GM12878 (cell line): ENCODE data around the gene SSBP1. TPM values are rescaled to one million over a fixed set of nuclear protein-coding genes. Genes with fewer than 3 reads are reported as not detected.

Experiments
- ATAC-seq: fragments of 200-7000 bp; cut with Tn5 transposase; 3 replicates; pipeline ENCODE4 v1.9.1; 2020; ENCODE audit warnings: mild to moderate bottlenecking, moderate library complexity
- BruUV-seq: library from RNA; stranded (reverse); fragments of 400-500 nt; replicated peaks from 2 replicates; lab custom pipeline; 2021; lab: Mats Ljungman, UMichigan
- CTCF ChIA-PET: fragments of 300-600 bp; sonication (Branson Sonifier 250); formaldehyde crosslinking; extraction: SDS; loops from one replicate; lab custom pipeline; 2021; ENCODE audit warnings: inconsistent platforms; lab: Yijun Ruan, JAX
- POLR2A ChIA-PET: fragments of 350-600 bp; formaldehyde crosslinking; extraction: SDS; loops from one replicate; lab custom pipeline; 2021; ENCODE audit warnings: inconsistent platforms; lab: Charles Lee
- RAD21 ChIA-PET: fragments of 300-600 bp; sonication (Branson Sonifier 250); formaldehyde crosslinking; loops from one replicate; lab custom pipeline; 2023; ENCODE audit warnings: antibody characterized with exemption; ENCODE audit not compliant: unreplicated experiment; lab: Charles Lee
- SMC1A ChIA-PET: fragments of 300-600 bp; sonication (Branson Sonifier 250); formaldehyde crosslinking; loops from one replicate; lab custom pipeline; 2023; ENCODE audit not compliant: unreplicated experiment, uncharacterized antibody; lab: Charles Lee
- DNase-seq: peaks from one replicate; pipeline ENCODE4 v3.0.0-alpha.2; 2011; ENCODE audit warnings: low read depth, low spot score
- FAIRE-seq: peaks from 3 replicates; lab custom pipeline; 2011; peaks lifted over from hg19 to GRCh38; lab: Jason Lieb, UNC
- H2AFZ ChIP-seq: 2 replicates; pipeline ENCODE4 v1.6.0; 2011; ENCODE audit warnings: low read depth, low read length, control low read depth; ENCODE audit not compliant: control insufficient read depth
- H3K27ac ChIP-seq: 2 replicates; pipeline ENCODE4 v1.5.1; 2011; ENCODE audit warnings: control low read depth; ENCODE audit not compliant: control insufficient read depth, insufficient read depth
- H3K27me3 ChIP-seq, 2 experiments: replicated peaks in 1 of 2; 2 replicates each; pipeline versions ENCODE4 v1.6.0 to v1.6.1; 2011; ENCODE audit warnings: low read length in 1 of 2; ENCODE audit not compliant: control insufficient read depth in 2 of 2, insufficient read depth in 2 of 2
- H3K36me3 ChIP-seq, 2 experiments: 2 replicates each; pipeline ENCODE4 v1.5.1; 2011; ENCODE audit warnings: low read length in 1 of 2; ENCODE audit not compliant: control insufficient read depth in 2 of 2, insufficient read depth in 2 of 2
- H3K4me1 ChIP-seq: 2 replicates; pipeline ENCODE4 v1.6.1; 2011; ENCODE audit warnings: mild to moderate bottlenecking, low read length, moderate library complexity, mixed read lengths; ENCODE audit not compliant: control insufficient read depth, insufficient read depth
- H3K4me2 ChIP-seq: 2 replicates; pipeline ENCODE4 v1.6.0; 2011; ENCODE audit warnings: control low read depth; ENCODE audit not compliant: control insufficient read depth, insufficient read depth
- H3K4me3 ChIP-seq: fragments of 200-600 bp; sonication (generic); 2 replicates; pipeline ENCODE4 v1.5.1; 2016
- H3K79me2 ChIP-seq: 2 replicates; pipeline ENCODE4 v1.6.0; 2011; ENCODE audit warnings: low read length; ENCODE audit not compliant: control insufficient read depth, insufficient read depth
- H3K9ac ChIP-seq: 2 replicates; pipeline ENCODE4 v1.8.0; 2011; ENCODE audit warnings: low read length, control low read depth, mixed read lengths; ENCODE audit not compliant: control insufficient read depth, insufficient read depth
- H3K9me3 ChIP-seq: replicated peaks from 3 replicates; pipeline ENCODE4 v1.5.1; 2011; ENCODE audit warnings: mild to moderate bottlenecking, low read length; ENCODE audit not compliant: control insufficient read depth, insufficient read depth
- H4K20me1 ChIP-seq: 2 replicates; pipeline ENCODE4 v1.6.0; 2011; ENCODE audit not compliant: control insufficient read depth, insufficient read depth
- ATF2 ChIP-seq: IDR thresholded peaks from 2 replicates; pipeline ENCODE4 v1.6.1; 2012; ENCODE audit warnings: low read length, inconsistent platforms
- ATF7 ChIP-seq: fragments of 450-650 bp; IDR thresholded peaks from 2 replicates; pipeline ENCODE4 v1.6.1; 2016; ENCODE audit warnings: low read depth, mild to moderate bottlenecking
- CEBPZ ChIP-seq: fragments of 150-350 bp; IDR thresholded peaks from 2 replicates; pipeline ENCODE4 v1.6.1; 2016; ENCODE audit warnings: low read depth, low read length
- CHD2 ChIP-seq: IDR thresholded peaks from 2 replicates; pipeline ENCODE4 v1.6.1; 2011; ENCODE audit warnings: low read depth, low read length, improper control_type of control experiment, borderline replicate concordance
- CHD4 ChIP-seq: fragments of 200-600 bp; sonication (generic); IDR thresholded peaks from 2 replicates; pipeline ENCODE4 v1.6.1; 2016; ENCODE audit warnings: mild to moderate bottlenecking
- CREB1 ChIP-seq: IDR thresholded peaks from 2 replicates; pipeline ENCODE4 v1.6.1; 2012; ENCODE audit warnings: low read depth, mild to moderate bottlenecking, inconsistent platforms
- CREM ChIP-seq: IDR thresholded peaks from 2 replicates; pipeline ENCODE4 v1.6.1; 2014; ENCODE audit warnings: antibody characterized with exemption, low read depth
- DPF2 ChIP-seq: fragments of 450-650 bp; IDR thresholded peaks from 2 replicates; pipeline ENCODE4 v1.6.1; 2017; ENCODE audit warnings: mild to moderate bottlenecking
- FOS ChIP-seq: IDR thresholded peaks from 3 replicates; pipeline ENCODE4 v1.6.1; 2011; ENCODE audit warnings: borderline replicate concordance; ENCODE audit not compliant: insufficient read length; ENCODE audit errors: extremely low read depth
- HDGF ChIP-seq: fragments of 450-650 bp; IDR thresholded peaks from 2 replicates; pipeline ENCODE4 v1.6.1; 2016; ENCODE audit warnings: antibody characterized with exemption
- KLF5 ChIP-seq: fragments of 450-650 bp; IDR thresholded peaks from 2 replicates; pipeline ENCODE4 v1.6.1; 2014; ENCODE audit warnings: mild to moderate bottlenecking; ENCODE audit not compliant: partially characterized antibody
- MXI1 ChIP-seq: fragments of 150-350 bp; IDR thresholded peaks from 2 replicates; pipeline ENCODE4 v1.6.1; 2011; ENCODE audit warnings: low read depth, mild to moderate bottlenecking, inconsistent platforms, low read length, improper control_type of control experiment
- MYC ChIP-seq: IDR thresholded peaks from 2 replicates; pipeline ENCODE4 v1.6.1; 2011; ENCODE audit warnings: mild to moderate bottlenecking, low read length, moderate library complexity, inconsistent platforms; ENCODE audit not compliant: insufficient read depth, insufficient replicate concordance, insufficient read length, severe bottlenecking
- NFYA ChIP-seq: IDR thresholded peaks from 2 replicates; pipeline ENCODE4 v1.6.1; 2011; ENCODE audit warnings: low read depth, mild to moderate bottlenecking, low read length, improper control_type of control experiment, borderline replicate concordance
- NFYB ChIP-seq: IDR thresholded peaks from 2 replicates; pipeline ENCODE4 v1.6.1; 2011; ENCODE audit warnings: low read depth, mild to moderate bottlenecking, low read length, improper control_type of control experiment, moderate library complexity; ENCODE audit not compliant: insufficient read depth
- ZBTB11 ChIP-seq: fragments of 450-650 bp; formaldehyde crosslinking; IDR thresholded peaks from 2 replicates; pipeline ENCODE4 v1.5.0; 2022; ENCODE audit warnings: mild to moderate bottlenecking, missing genetic modification characterization
- ZNF217 ChIP-seq: fragments of 450-650 bp; IDR thresholded peaks from 2 replicates; pipeline ENCODE4 v1.6.1; 2017; ENCODE audit warnings: antibody characterized with exemption, mild to moderate bottlenecking
- ZNF622 ChIP-seq: fragments of 450-650 bp; IDR thresholded peaks from 2 replicates; pipeline ENCODE4 v1.6.1; 2017; ENCODE audit warnings: mild to moderate bottlenecking, inconsistent platforms
- WGBS: methylation state at CpG from one replicate; pipeline ENCODE4 v1.1.6; 2016; ENCODE audit warnings: low lambda C conversion rate; ENCODE audit not compliant: insufficient replicate concordance, insufficient coverage; ENCODE audit errors: missing lambda C conversion rate; 5-methylcytosine and 5-hydroxymethylcytosine counted together
- in situ Hi-C: fragments of 300-500 bp; cut with MboI; formaldehyde crosslinking; loops from 9 replicates; pipeline ENCODE4 v1.14.3; 2018; ENCODE audit warnings: mixed read lengths
- intact Hi-C: fragments of 100-400 bp; cut with micrococcal nuclease; formaldehyde crosslinking; loops from one replicate; pipeline ENCODE4 v1.14.2; 2022; ENCODE audit not compliant: unreplicated experiment
- polyA plus RNA-seq, 11 experiments: library from polyadenylated mRNA; depleted of rRNA in 4 of 11; unstranded in 6 of 11; stranded (reverse) in 5 of 11; fragments of >200 nt; fragmentation: Nextera tagmentation in 4 of 11; fragmentation: Illumina TruSeq in 1 of 11; extraction: Ambion mirVana in 4 of 11; extraction: Trizol in 1 of 11; gene quantifications; 1 replicate in 1 of 11; 2 replicates in 10 of 11; pipeline versions ENCODE4 v1.2.1 to v1.2.3, GENCODE V29; 2011 to 2016; ENCODE audit warnings: inconsistent platforms in 2 of 11, missing spikeins in 2 of 11, low read depth in 1 of 11
- total RNA-seq, 4 experiments: library from RNA; depleted of rRNA in 3 of 4; stranded (reverse); fragments of >200 nt in 3 of 4; fragmentation: Illumina TruSeq in 1 of 4; extraction: Trizol in 1 of 4; gene quantifications; 2 replicates each; pipeline versions ENCODE4 v1.2.1 to v1.2.3, GENCODE V29; 2013 to 2021

Gene SSBP1
- total and polyA plus RNA-seq, 10 of the 15 experiments (the other 5 are each of a cell fraction or from before 2014, with no cell fraction given): 191 to 998 (median 418) TPM

- TF ChIP-seq CEBPZ (no peak), ATF7 (no peak), ZNF622 (no peak), ATF2 (no peak), NFYA (no peak), KLF5 (no peak), MXI1 (no peak), CHD4 (no peak)
These were observed 34.0 kb upstream of the SSBP1 start (continued) for GRCh38 chr7:141704112-141704511.

GRCh38 chr7:141704741-141705140, 33.4 kb upstream of the SSBP1 start:
- 66% methylated on average over 5 of the region's 5 CpGs for WGBS
- no TSS peak for BruUV-seq
- Histone ChIP-seq H3K9me3 (no peaks in the 10 kb centered on the region), H3K9ac (no peak overlapping the region), H3K4me2 (no peak overlapping the region), H3K27me3 (peaks cover 0 to 2% of the 10 kb centered on the region in 2 experiments; a peak in 1 of 4 replicates), H3K36me3 (no peaks in the 10 kb centered on the region), H3K4me3 (no peak overlapping the region), H3K27ac (no peak overlapping the region), H3K4me1 (peaks cover 4% of the 10 kb centered on the region; the same call in 1 of the 2 replicates), H4K20me1 (no peaks in the 10 kb centered on the region), H3K79me2 (peaks cover 12% of the 10 kb centered on the region), H2AFZ (no peak overlapping the region)
- POLR2A ChIA-PET: no interaction called here
- CTCF ChIA-PET: interaction anchor here (3.7 kb wide), 1 partner anchor 50 kb away, joined by 17 read pairs; no protein-coding TSS in a partner anchor
- RAD21 ChIA-PET: no interaction called here
- in situ Hi-C loops: no loop called here
- SMC1A ChIA-PET: interaction anchor here (2.2 kb wide), 1 partner anchor 9 kb away, joined by 5 read pairs; no protein-coding TSS in a partner anchor
- intact Hi-C loops: no loop called here
- ATAC-seq (no peak), FAIRE-seq (no peak), DNase-seq (no peak)
- no peak for TF ChIP-seq DPF2
- no peak for TF ChIP-seq CREB1
- TF ChIP-seq ZNF217: no peak
- no peak for TF ChIP-seq HDGF
- TF ChIP-seq MYC: no peak
- no peak for TF ChIP-seq ZBTB11 (CRISPR knock-in tag)
- no peak for TF ChIP-seq CREM
- TF ChIP-seq NFYB: no peak
- TF ChIP-seq FOS: no peak
- no peak for TF ChIP-seq CHD2
